GM18867 (cell line): ENCODE data around the gene TSEN2.

ENCODE experiments used
- ATAC-seq: cut with Tn5 transposase; IDR thresholded peaks from one replicate; pipeline ENCODE4 v1.9.1; 2021; ENCODE audit warnings: mild to moderate bottlenecking, moderate library complexity; ENCODE audit not compliant: unreplicated experiment

Gene TSEN2

DNA sequence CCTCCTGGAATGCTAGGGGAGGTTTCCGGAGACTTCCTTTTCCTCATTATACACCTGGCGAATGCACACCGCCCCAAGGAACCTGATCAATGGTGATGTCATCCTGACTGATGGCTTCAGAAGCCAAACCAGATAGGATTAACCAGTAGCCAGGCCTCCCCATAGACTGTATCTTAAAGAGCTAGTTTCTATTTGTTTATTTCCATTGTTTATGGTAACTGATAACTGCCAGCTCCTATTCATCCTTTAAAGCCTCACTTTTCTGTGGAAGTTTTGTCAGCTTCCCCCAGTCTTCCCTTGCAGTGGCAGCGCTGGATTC, 61.2 kb downstream of the TSEN2 start, which contains the start of gene MKRN2OS:
Gene MKRN2OS (minus strand): TSS at position 27 of the 319 bp plus-strand sequence. CDS start 35 bp downstream, outside the sequence.
- no peak for ATAC-seq

- no peak for ATAC-seq
Observed at GRCh38 chr3:12549971-12550760, 65.9 kb downstream of the TSEN2 start.

DNA sequence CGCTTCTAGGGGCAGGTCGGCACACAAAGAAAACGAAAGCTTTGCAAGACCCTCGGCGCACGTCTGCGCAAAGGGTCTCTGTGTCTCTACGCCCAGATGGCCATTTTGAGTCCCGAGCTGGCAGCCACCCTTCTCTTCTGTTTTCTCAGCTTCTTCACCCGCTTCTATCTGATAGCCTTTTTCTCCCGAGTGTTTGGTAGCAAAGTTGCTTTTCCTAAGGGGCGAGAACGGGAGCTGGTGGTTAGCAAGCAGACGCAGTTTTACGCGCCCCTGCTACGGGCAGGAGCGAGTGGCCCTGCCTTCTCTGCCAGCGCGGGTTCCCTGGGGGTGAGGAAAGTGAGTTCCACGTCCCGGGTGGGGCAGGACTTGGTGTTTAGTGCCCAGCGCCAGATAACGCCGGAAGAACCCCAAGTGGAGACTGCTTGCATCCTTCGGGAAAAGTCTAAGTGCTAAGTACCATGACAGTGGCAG, 69.7 kb downstream of the TSEN2 start:
- ATAC-seq: no peak

DNA sequence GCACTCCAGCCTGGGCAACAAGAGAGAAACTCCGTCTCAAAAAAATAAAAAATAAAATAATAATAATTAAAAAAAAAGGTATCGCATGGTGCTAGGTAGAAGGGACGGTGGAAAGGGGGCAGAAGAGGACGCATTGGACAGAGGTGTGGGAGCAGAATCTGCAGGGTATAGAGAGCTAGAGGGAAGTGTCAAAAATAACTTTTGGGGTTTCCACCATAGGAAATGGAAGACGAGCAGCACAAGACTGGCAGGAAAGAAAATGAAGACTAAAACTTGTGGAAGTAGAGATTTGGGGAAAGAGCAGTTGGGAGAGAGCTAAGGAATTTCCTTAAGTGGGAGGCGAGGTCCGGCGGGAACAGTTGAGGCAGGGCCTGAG, 72.0 kb downstream of the TSEN2 start:
- no peak for ATAC-seq

GRCh38 chr3:12556690-12557472, 72.6 kb downstream of the TSEN2 start, which contains the start of gene MKRN2:
Gene MKRN2 (plus strand): TSS chr3:12557087. CDS start chr3:12557151, 64 bp downstream.
- ATAC-seq: peak; percentile 84

DNA sequence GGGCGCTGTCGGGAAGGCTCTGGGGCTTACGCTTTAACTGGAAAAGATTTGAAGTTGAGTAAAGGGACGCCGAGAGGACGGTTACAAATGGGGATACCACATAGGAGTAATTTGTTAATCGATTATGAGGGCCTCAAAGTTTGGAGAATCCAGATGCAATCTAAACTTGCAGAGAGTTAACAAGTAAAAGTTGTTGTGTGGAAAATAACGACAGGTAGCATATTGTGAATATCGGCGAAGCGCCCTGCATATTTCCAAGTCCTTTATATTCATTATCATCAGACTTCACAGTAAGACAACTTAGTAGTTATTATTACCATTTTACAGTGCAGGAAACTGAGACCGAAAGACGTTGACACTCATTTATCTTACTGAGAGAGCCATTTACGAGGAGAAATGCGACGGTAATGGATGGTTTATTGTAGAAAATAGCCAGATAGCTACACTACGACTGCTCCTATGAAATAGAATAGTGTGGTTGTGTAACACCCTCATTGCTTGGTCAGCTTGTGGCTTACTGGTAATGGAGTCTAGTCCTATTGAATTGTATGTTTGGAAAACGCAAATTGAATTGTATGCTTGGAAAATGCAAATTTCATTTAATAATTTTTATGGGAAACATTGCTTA, 73.3 kb downstream of the TSEN2 start:
- ATAC-seq: no peak

DNA sequence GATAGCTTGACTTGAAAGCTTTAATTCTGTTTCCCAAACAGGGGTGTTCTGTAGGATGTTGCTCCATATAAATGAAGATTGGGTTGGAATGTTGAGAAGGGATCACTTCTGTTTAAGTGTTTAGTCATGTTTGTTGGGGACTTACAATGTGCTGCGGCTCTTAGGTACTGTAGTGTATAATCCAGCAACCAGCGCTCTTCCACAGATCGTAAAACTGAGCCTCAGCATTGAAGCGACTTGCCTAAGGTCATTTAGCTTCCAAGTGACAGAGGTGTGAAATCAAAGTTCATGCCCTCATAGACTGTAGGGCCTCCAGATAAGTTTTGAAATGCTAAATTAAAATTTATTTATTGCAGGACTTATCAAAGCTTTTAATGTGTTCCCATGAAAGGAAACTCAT, 74.4 kb downstream of the TSEN2 start:
- no peak for ATAC-seq

DNA sequence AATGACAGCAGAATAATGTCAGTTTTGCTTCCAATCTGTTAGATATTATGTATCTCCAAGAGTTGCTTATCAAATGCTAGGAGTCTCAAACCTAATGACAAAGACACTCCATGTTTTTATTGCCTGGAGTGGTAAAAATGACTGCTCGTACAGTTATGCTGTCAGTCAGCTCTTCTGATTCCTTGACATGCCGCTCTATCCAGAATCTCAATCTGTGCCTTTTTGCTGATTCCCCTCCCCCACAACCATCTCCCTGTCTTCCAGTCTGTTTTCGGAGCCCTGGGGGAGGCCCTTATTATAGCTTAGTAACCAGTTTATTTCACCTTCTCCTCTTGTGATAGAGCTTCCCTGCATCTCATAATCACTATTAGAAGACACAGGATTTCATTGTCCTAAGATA, 75.2 kb downstream of the TSEN2 start:
- ATAC-seq: no peak

GRCh38 chr3:12560505-12561190, 76.4 kb downstream of the TSEN2 start:
- peak; percentile 42 for ATAC-seq

DNA sequence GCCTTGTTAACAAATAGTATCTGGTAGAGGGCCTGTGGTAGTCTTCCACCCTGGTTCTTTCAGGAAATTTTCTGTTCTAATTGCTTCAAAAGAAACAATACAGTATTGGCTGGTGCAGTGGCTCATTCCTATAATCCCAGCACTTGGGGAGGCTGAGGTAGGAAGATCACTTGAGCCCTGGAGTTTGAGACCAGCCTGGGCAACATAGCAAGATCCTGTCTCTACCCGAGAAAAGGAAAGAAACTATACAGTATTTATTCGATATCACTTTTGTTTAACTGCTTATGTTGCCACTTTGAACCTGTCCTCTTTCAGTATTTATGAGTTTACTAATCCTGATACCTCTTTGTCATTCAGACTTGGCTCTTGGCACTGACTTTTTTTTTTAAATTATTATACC, 77.1 kb downstream of the TSEN2 start:
- no peak for ATAC-seq

DNA sequence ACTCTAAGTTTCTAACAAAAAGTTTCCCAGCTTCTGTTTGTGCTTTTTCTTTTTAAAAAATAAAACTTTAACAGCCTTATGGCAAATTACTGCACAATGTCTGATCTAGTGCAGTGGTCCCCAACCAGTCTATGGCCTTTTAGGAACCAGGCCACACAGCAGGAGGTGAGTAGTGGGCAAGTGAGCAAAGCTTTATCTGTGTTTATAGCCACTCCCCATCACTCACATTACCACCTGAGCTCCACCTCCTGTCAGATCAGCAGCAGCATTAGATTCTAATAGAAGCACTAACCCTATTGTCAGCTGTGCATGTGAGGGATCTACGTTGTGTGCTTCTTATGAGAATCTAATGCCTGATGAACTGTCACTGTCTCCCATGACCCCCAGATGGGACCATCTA, 78.2 kb downstream of the TSEN2 start:
- no peak for ATAC-seq

GRCh38 chr3:12566976-12567375, 82.7 kb downstream of the TSEN2 start:
- no peak for ATAC-seq

DNA sequence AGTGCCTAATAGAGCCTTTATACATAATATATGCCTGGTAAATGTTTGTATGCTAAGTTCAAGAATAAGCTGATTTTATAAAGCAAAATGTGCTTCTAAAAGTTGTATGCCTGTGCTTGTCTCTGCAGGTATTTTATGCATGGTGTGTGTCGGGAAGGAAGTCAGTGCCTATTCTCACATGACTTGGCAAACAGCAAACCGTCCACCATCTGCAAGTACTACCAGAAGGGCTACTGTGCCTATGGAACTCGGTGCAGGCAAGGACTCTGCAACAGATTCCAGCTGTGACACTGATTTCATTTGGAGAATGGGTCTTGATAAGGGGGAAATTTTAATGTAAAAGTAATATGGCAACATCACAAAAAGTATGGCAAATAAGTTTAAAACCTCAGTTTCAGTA, 84.5 kb downstream of the TSEN2 start:
- no peak for ATAC-seq

DNA sequence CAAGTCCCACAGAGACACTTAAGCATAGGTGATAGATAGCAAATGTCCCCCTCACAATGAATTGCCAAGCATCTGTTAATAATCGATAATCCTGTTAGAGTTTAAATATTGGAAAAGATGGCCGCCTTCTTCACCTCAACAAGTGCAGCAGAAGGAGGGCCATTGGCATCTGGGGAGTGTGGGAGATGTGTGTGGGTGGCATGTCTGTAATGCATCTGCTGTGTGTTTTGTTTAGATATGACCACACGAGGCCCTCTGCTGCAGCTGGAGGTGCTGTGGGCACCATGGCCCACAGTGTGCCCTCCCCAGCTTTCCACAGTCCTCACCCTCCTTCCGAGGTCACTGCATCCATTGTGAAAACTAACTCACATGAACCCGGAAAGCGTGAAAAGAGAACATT, 85.6 kb downstream of the TSEN2 start:
- ATAC-seq: no peak

DNA sequence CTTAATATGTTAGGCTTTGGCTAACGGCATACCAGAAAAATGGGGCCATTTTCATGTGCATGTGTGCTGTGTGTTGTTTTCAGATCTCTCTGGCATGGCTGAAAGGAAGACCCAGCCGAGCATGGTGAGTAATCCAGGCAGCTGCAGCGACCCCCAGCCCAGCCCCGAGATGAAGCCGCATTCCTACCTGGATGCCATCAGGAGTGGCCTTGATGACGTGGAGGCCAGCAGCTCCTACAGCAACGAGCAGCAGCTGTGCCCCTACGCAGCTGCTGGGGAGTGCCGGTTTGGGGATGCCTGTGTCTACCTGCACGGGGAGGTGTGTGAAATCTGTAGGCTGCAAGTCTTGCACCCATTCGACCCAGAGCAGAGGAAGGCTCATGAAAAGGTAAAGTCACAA, 87.7 kb downstream of the TSEN2 start:
- ATAC-seq: no peak

- no peak for ATAC-seq
Observed at GRCh38 chr3:12574131-12574530, 89.9 kb downstream of the TSEN2 start.

DNA sequence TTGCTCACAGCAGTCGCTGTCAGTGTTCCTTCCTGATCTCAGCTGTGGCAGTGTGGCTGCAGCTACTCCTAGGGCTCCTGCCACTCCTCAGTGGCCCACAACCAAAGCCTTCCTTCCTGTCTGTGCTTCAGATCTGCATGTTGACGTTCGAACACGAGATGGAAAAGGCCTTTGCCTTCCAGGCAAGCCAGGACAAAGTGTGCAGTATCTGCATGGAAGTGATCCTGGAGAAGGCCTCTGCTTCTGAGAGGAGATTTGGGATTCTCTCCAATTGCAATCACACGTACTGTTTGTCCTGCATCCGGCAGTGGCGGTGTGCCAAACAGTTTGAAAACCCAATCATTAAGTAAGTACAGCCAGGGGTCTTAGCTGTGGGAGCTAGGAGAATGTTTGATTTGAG, 90.4 kb downstream of the TSEN2 start:
- ATAC-seq: no peak

DNA sequence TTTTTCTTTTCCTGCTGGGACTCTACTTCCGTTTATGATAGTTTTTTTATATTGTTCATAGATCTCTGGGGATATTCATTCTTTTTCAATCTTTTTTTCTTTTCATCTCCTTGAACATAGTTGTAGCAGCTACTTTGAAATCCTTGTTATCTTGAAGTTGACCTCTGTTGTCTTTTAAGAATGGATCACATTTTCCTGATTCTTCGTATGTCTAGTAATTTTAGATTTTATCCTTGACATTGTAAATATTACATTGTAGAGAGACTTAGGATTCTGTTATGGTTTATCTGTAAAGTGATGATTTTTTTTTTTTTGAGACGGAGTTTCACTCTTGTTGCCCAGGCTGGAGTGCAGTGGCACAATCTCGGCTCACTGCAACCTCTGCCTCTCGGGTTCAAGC, 93.1 kb downstream of the TSEN2 start:
- no peak for ATAC-seq

GRCh38 chr3:12578742-12579141, 94.5 kb downstream of the TSEN2 start:
- ATAC-seq: no peak

DNA sequence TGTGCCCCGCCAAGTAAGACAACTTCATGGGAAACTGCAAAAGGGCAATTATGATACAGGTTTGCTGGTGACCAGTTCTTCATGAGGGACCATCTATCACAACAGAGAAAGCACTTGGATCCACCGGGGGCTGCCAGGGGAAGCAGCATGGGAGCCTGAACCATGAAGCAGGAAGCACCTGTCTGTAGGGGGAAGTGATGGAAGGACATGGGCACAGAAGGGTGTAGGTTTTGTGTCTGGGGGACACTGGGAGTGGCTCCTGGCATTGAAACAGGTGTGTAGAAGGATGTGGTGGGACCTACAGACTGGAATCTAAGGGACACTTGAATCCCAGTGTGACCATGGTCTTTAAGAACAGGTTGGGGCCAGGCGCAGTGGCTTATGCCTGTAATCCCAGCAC, 95.2 kb downstream of the TSEN2 start:
- ATAC-seq: no peak

- ATAC-seq: no peak
Observed at GRCh38 chr3:12579905-12580304, 95.6 kb downstream of the TSEN2 start.
